ENCODE data around the gene AFMID.
"Not testable (repeated sequence)": the region's sequence is repeated elsewhere in the genome, so short reads cannot be mapped to it uniquely, and the experiment has no call there.

AFMID gene

DNA sequence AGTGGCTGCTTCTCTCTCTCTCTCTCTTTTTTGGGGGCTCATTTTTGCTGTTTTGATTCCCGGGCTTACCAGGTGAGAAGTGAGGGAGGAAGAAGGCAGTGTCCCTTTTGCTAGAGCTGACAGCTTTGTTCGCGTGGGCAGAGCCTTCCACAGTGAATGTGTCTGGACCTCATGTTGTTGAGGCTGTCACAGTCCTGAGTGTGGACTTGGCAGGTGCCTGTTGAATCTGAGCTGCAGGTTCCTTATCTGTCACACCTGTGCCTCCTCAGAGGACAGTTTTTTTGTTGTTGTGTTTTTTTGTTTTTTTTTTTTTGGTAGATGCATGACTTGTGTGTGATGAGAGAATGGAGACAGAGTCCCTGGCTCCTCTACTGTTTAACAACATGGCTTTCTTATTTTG, 36.6 kb downstream of the AFMID start:
- no peak for DNase-seq (ENCODE audit: low read depth in 3 of 3)

DNA sequence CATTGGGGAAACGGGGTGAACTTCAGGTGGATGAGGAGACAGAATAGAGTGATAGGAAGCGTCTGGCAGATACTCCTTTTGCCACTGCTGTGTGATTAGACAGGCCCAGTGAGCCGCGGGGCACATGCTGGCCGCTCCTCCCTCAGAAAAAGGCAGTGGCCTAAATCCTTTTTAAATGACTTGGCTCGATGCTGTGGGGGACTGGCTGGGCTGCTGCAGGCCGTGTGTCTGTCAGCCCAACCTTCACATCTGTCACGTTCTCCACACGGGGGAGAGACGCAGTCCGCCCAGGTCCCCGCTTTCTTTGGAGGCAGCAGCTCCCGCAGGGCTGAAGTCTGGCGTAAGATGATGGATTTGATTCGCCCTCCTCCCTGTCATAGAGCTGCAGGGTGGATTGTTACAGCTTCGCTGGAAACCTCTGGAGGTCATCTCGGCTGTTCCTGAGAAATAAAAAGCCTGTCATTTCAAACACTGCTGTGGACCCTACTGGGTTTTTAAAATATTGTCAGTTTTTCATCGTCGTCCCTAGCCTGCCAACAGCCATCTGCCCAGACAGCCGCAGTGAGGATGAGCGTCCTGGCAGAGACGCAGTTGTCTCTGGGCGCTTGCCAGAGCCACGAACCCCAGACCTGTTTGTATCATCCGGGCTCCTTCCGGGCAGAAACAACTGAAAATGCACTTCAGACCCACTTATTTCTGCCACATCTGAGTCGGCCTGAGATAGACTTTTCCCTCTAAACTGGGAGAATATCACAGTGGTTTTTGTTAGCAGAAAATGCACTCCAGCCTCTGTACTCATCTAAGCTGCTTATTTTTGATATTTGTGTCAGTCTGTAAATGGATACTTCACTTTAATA, 37.3 kb downstream of the AFMID start:
- no peak for DNase-seq (ENCODE audit: low read depth in 3 of 3)

DNA sequence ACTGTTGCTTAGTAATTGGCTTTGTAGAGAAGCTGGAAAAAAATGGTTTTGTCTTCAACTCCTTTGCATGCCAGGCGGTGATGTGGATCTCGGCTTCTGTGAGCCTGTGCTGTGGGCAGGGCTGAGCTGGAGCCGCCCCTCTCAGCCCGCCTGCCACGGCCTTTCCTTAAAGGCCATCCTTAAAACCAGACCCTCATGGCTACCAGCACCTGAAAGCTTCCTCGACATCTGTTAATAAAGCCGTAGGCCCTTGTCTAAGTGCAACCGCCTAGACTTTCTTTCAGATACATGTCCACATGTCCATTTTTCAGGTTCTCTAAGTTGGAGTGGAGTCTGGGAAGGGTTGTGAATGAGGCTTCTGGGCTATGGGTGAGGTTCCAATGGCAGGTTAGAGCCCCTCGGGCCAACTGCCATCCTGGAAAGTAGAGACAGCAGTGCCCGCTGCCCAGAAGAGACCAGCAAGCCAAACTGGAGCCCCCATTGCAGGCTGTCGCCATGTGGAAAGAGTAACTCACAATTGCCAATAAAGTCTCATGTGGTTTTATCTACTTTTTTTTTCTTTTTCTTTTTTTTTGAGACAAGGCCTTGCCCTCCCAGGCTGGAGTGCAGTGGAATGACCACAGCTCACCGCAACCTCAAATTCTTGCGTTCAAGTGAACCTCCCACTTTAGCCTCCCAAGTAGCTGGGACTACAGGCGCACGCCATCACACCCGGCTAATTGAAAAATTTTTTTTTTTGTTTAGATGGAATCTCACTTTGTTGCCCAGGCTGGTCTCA, 38.1 kb downstream of the AFMID start:
- no peak for DNase-seq (ENCODE audit: low read depth in 3 of 3)

DNA sequence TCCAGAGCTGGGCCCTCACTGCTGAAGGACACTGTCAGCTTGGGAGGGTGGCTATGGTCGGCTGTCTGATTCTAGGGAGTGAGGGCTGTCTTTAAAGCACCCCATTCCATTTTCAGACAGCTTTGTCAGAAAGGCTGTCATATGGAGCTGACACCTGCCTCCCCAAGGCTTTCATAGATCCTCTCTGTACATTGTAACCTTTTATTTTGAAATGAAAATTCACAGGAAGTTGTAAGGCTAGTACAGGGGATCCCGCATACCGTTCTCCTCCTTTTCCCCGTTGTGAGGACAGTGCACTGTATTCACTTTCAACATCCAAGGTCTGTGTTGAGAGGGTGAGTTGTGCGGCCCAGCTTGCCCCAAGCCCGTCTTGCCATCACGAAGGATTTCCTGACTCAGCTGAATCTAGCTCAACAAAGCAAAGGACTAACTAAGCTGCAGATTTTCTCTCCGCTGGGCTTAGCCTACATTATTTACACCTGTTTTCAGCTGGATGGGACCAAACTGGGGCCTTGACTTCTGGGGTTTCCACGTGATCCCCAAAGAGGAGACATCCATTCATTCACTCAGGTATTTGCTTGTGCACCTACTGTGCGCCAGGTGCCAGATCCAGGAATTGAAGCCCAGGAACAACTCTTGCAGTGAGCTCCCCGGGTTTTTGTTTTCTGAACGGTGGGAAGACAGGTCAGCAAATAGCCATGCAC, 39.0 kb downstream of the AFMID start:
- no peak for DNase-seq (ENCODE audit: low read depth in 3 of 3)

DNA sequence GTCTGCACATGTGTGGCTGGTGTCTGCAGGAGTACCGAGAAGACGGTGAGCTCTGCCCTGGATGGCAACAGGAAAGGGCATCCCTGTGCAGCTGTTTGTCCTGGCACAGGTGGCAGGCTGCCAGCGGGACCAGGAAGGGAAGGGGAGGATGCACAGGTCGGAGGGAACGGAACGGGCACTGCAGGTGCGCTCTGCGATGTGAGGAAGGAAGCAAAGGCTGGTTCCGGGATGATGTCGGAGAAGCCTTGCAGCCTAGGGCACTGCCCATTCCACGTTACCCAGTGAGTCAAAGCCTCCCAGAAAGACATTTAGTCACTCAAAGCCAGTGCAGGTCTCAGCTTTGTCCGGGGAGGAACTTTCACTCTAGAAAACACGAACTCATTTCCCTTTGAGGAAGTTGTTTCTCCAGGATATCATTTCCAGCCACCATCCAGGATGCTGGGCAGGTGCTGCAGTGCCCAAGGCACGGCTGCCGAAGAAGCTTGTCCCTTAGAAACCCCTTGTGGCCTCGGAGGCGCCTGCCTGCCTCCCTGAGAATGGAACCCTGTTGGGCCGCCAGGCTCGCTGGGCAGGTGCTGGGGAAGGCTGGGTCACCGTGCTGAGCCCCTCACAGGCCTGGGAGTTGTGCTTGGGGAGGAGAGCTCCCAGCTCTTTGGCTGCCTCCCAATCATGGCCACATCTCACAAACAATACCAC, 39.7 kb downstream of the AFMID start:
- no peak for DNase-seq (ENCODE audit: low read depth in 3 of 3)

DNA sequence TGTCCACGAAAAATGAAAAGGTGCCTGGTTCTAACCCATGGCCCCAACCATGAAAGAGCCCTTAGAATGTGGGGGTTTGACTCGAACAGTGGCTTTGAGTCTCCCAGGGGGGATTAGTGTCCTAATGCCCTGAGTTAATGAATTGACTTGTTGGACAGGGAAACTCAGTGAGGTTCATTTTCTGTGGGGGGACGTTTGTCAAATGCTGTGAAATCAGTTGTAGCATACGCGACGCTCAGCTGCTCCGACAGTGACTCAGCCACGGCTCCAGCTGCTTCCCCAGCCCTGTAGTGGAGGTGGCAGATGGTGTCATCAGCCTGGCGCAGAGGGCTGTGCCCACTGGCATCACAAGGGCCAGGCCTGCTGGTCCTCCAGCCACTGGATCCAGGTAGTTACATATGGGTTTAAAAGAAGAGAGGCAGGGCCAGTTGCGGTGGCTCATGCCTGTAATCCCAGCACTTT, 40.3 kb downstream of the AFMID start:
- DNase-seq (ENCODE audit: low read depth in 3 of 3): no peak

DNA sequence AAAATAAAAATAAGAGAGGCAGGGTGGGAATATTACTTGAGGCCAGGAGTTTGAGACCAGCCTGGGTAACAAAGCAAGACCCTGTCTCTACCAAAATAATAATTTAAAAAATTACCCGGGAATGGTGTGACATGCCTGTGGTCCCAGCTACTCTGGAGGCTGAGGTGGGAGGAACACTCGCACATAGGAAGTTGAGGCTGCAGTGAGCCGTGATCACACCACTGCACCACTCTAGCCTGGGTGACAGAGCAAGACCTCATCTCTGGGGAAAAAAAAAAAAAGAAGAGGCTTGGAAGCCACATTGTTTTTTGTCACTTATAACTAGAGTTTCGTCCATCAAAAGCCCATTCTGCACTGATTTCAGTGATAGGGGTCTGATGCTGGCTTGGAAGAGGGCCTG, 41.0 kb downstream of the AFMID start:
- no peak for DNase-seq (ENCODE audit: low read depth in 3 of 3)

DNA sequence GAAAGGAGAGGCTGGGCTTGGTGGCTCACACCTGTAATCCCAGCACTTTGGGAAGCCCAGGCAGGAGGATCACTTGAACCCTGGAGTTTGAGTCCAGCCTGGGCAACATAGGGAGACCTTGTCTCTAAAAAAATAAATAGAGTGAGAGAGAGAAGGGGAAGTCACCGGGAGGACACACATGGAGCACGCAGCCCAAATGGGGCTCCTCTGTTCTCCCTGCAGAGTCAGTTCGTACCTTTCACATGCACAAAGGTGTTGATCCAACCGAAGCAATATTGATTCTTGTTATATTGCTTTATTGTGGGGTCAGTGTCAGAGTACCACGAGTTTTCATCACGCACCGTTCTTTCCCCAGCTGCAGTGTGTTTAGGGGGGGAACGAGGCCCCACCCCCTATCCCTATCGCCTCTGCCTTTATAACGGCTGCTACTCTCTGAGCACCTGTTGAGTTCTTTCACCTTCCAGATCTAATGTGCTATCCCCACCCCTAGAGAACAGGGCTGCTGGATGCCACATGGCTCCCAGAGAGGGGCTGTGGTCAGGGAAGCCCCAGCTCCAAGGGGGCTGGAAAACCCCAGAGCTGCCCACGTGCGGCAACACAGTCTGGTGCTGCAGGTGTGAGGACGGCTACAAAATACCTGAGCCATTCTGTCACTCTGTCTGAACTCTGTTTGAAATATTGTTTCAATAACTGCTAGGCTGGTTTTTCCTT, 43.2 kb downstream of the AFMID start:
- DNase-seq (ENCODE audit: low read depth in 3 of 3): no peak

DNA sequence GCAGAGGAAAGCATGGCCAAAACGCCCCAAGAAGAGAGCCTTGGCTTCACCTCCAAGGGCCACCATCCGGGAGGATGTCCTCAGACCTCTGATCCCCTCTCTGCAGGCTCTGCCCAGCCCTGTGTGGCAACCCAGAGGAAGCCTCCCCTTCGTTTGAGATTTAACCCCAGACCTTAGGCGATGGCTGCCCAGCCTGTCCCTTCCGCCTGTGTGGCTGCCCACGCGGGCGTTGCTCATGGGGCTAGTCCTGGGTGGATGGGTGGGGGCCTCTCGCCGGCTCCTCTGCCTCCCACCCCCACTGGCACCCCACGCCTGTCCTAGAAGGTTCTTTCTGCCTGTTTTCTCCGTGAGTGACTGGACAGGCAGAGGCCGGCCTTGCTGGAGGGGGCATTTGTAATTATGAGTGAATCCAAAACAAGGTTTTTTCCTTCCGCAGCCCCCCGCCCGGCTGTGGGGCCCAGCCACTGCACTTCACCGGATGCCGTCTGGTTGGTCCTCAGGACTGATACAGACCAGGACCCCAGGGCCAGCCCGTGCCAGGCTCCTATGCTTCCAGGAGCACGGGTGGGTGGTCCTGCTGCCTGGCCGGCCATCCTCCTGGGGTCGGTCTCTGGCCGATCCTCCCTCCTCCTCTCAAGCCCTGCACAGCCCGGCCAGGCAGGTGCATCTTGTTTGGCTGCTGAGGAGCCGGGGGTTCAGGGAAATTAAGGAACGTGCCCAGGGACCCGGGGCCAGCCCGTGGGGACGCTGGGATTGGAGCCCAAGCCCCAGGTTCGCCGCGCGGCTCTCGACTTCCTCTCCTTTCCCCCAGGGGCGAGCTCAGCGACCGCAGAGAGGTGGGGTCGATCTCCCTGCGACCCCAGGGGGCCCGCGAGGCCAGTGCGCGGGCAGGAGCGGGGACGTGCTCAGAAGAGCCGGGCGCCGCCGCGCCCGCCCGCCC, 44.1 kb downstream of the AFMID start, which contains the start of gene TMEM235:
Gene TMEM235 (plus strand): TSS at position 636 of the 940 bp plus-strand sequence. CDS start 393 bp downstream, outside the sequence.
- no peak for DNase-seq (ENCODE audit: low read depth in 3 of 3)

DNA sequence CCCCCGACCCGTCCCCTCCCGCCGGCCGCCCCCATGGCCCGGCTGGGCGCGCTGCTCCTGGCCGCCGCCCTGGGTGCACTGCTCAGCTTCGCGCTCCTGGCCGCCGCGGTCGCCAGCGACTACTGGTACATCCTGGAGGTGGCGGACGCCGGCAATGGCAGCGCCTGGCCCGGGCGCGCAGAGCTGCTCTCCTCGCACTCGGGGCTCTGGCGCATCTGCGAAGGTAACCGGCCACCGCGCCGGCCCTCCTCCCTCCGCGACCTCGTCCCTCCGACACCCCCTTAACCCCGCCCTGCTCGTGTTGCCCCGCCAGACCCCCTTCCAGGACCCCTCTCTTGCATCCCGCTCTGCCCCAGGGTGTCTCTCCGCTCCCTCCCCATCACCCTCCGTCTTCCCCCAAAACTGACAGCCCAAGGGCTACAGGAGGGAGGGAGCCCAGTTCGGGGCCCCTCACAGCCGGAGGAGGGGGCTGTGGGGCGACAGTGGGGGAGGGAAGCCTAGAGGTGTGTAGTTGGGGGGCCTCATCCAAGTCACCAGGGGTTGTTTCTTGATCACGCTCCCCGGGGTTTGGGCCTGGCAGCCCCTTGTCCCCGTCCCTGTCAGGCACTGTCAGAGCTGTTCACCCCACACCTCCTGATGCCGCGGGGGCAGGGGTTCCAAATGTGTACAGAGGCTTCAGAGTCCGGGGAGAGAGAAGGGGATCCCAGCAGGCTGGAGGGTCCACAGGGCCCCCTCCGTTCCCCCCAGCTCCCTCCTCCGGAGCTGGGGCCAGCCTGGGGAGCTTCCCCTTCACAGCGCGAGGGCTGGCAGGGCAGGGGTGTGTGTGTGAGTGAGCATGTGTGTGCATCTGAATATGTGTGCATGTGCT, 45.1 kb downstream of the AFMID start:
- no peak for DNase-seq (ENCODE audit: low read depth in 3 of 3)

DNA sequence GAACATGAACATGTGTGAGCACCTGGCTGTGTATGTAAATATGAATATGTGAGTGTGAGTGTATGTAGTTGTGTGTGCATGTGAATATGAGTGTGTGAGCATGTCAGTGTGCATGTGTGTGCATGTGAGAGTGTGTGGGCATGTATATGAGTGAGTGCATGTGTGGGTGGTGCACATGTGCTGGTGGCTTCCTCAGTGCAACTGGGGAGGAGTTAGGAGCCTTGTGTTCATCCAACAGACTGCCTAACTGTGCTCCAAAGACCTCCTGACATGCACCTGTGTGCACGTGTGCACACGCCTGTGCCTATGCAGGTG, 45.7 kb downstream of the AFMID start:
- no peak for DNase-seq (ENCODE audit: low read depth in 3 of 3)

DNA sequence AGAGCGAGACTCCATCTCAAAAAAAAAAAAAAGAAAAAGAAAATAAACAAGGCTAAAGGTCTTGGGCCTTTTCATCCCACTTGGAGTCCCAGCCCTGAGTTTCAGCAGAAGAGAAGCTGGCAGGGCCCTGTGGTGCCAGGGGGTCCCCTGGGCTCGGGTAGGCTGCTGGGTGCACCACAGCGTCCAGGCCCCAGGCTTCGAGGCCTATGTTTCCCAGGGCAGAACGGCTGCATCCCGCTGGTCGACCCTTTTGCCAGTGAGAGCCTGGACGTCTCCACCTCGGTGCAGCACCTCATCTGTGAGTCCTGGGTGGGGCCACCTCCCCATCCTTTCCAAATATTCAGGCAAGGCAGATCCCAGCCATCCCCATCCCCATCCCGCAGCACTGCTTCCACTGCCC, 46.5 kb downstream of the AFMID start:
- no peak for DNase-seq (ENCODE audit: low read depth in 3 of 3)

DNA sequence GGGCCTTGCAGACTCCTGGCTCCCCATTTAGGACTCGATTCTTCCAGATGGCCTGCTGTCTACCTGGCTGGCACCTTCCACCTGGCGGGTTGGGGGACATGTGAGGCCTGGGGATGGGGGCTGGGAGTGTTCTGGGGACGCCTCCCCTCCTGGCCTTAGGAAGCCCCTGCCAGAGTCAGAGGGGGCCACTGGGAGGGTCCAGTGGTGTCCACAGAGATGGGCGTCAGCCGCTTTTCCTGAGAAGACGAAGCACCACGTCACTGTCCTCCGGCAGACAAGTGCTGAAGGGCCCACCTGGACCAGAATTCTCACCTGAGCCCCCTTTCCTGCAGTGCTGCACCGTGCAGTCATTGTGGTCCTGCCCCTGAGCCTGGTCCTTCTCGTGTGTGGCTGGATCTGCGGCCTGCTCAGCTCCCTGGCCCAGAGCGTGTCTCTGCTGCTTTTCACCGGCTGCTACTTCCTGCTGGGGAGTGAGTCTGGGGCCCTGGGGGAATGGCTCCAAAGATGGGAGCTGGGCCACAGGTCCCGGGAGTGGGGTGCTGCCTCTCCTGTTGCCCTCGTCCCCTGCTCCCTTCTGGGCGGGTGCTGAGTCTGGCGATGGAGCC, 47.2 kb downstream of the AFMID start:
- no peak for DNase-seq (ENCODE audit: low read depth in 3 of 3)

DNA sequence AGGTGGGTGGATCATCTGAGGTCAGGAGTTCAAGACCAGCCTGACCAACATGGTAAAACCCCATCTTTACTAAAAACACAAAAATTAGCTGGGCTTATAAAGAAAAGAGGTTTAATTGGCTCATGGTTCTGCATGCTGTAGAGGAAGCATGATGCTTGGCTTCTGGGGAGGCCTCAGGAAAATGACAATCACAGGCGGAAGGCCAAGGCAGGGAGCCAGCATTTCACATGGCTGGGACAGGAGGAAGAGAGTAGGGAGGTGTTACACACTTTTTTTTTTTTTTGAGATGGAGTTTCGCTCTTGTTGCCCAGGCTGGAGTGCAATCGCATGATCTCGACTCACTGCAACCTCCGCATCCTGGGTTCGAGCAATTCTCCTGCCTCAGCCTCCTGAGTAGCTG, 47.9 kb downstream of the AFMID start:
- not testable (repeated sequence) for DNase-seq (ENCODE audit: low read depth in 3 of 3)

DNA sequence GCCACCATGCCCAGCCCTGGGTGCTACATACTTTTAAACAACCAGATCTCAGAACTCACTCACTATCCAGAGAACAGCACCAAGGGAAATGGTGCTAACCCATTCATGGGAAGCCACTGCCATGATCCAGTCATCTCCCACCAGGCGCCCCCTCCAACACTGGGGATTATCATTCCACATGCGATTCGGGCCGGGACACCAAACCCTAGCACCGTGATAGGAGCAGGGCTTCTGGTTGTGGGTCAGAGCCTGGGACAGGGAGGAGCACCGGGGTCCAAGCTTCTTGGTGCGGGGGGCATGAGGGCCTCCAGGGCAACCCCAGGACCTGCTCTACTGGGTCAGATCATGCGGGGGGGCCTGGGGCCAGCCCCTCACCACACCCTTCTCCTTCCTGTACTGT, 48.7 kb downstream of the AFMID start:
- no peak for DNase-seq (ENCODE audit: low read depth in 3 of 3)

DNA sequence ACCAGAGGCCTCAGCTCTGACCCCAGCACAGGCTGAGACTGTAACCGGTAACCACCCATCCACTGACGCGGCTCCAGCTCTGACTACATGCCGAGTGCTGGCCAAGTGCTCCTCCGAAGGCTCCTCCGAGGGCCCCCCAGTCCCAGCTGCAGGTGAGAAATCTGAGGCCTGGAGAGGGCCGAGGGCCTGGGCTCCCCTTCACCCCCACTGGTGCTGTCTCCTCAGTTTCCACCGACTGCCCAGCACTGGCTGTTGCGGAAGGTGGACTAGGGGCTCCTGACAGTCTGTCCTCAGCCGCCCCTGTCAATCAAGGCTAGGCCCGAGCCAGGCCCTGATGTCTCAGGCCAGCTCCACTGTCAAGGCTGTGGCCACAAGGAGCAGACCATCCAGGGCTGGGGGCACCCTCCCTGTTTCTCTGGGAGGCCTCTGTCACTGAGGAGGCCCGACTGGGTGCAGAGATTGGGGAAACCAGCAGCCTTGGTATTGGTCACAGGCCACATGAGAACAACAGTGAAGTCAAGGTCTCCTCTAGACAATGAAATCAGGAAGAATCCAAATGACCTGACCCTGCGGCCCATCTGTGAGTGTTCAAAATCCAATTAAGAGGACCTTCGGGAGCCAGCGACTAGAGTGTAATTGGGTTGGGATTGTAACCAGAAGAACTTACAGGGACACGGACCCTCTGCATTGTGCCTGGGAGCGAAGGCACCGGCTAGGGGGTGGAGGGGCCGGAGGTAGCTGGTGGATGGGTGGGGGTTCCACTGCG, 49.4 kb downstream of the AFMID start:
- DNase-seq (ENCODE audit: low read depth in 3 of 3): no peak

DNA sequence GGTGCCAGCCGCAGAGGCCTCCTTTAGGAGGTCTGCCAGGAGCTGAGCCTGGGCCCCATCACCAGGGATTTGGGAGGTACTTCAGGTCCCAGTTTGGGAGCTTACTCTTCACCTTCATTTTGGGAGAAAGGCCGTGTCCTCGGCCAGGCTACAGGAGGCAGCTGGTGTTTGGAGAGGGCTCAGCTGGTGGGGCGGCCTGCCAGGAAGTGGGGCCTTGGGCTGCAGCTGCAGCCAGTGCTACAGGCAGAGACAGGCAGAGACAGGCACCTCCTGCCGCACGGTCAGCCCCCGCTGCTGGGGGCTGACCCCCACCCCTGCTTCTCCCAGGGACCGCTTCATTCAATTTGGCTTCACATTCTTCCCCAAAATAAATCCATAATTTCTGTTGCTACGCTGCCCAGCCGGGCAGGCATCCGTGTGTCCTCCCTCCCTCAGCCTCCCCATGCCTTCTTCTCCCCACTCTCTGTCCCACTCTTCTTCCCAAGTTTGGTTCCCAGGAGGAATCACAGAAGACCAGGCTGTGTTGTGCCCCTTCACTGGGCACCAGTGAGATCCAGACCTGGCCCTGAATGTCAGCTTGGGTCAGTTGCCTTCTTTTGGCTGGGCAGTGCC, 50.3 kb downstream of the AFMID start:
- DNase-seq (ENCODE audit: low read depth in 3 of 3): no peak
